Testis (tissue), 3 donors: Measurements from ENCODE around the gene SNRPA. TPM values are rescaled to one million over a fixed set of nuclear protein-coding genes. Genes with fewer than 3 reads are reported as not detected.
A peak's percentile ranks its signal among the peaks of the same experiment; 100 is the strongest.

ENCODE experiments used
- DNase-seq: peaks from one replicate; pipeline ENCODE4 v3.0.0-alpha.2; 2019
- H3K27ac ChIP-seq, 2 donors: fragments of 200-600 bp; sonication (generic); one replicate each; pipeline ENCODE4 v1.5.1; 2019
- H3K27me3 ChIP-seq: fragments of 200-600 bp; sonication (generic); one replicate; pipeline ENCODE4 v1.5.1; 2019
- H3K36me3 ChIP-seq: fragments of 200-600 bp; sonication (generic); one replicate; pipeline ENCODE4 v1.5.1; 2017; ENCODE audit warnings: low read depth; ENCODE audit errors: missing control alignments
- H3K4me1 ChIP-seq: fragments of 200-600 bp; sonication (generic); one replicate; pipeline ENCODE4 v1.5.1; 2019
- H3K4me3 ChIP-seq, 2 donors: fragments of 200-600 bp; sonication (generic); one replicate each; pipeline ENCODE4 v1.5.1; 2017 to 2019
- H3K9me3 ChIP-seq: fragments of 200-600 bp; sonication (generic); one replicate; pipeline ENCODE4 v1.5.1; 2017
- CTCF ChIP-seq, 3 experiments: fragments of 450-650 bp in 2 of 3; fragments of 200-600 bp in 1 of 3; sonication (generic) in 1 of 3; IDR thresholded peaks; one replicate each; pipeline ENCODE4 v1.5.1; 2016 to 2019; ENCODE audit warnings: antibody characterized with exemption in 3 of 3, mild to moderate bottlenecking in 2 of 3, moderate library complexity in 1 of 3
- POLR2A ChIP-seq: fragments of 450-650 bp; IDR thresholded peaks from one replicate; pipeline ENCODE4 v1.6.1; 2017; ENCODE audit warnings: antibody characterized with exemption, mild to moderate bottlenecking, moderate library complexity
- WGBS, 2 donors: methylation state at CpG; one replicate each; pipeline ENCODE4 v1.1.5; 2018; 5-methylcytosine and 5-hydroxymethylcytosine counted together
- intact Hi-C: fragments of 100-400 bp; cut with DNase I; formaldehyde crosslinking; loops from one replicate; pipeline ENCODE4 v1.15.1; 2023; ENCODE audit warnings: low total_unique reads
- polyA plus RNA-seq: library from polyadenylated mRNA; stranded (reverse); fragments of 350-450 nt; fragmentation: Illumina TruSeq; extraction: RNeasy Lipid Tissue Mini Kit (QIAGEN cat#74804); gene quantifications from one replicate; pipeline ENCODE4 v1.2.3, GENCODE V29; 2014; ENCODE audit warnings: low read depth, low replicate concordance; ENCODE audit not compliant: insufficient read depth
- total RNA-seq, 2 donors: library from RNA; depleted of rRNA; stranded (reverse); fragments of >200 nt; gene quantifications; one replicate each; pipeline ENCODE4 v1.2.3, GENCODE V29; 2016

SNRPA gene
- total and polyA plus RNA-seq, 3 donors from 2014 or later: 67.8 to 91.5 (median 89.8) TPM

GRCh38 chr19:40736661-40737060 lies 14.3 kb upstream of the SNRPA start:
- peaks cover 13% of the 10 kb centered on the region for H3K4me1 ChIP-seq
- no peak overlapping the region for H3K27ac ChIP-seq
- intact Hi-C loops: no loop called here
- no peak for DNase-seq
- no peak overlapping the region for H3K4me3 ChIP-seq
- H3K27me3 ChIP-seq: no peaks in the 10 kb centered on the region
- H3K9me3 ChIP-seq: no peaks in the 10 kb centered on the region
- WGBS, 2 donors: 88 to 96% methylated on average over 8 to 9 of the region's 9 CpGs
- H3K36me3 ChIP-seq: no peaks in the 10 kb centered on the region
- TF ChIP-seq POLR2A (no peak), CTCF (IDR thresholded peaks at IDR 0.05) (no peak)

- 77 to 87% methylated on average over 9 of the region's 9 CpGs for WGBS, 2 donors
Measured at GRCh38 chr19:40737102-40737644, 13.8 kb upstream of the SNRPA start.

GRCh38 chr19:40739030-40739839 lies 11.8 kb upstream of the SNRPA start:
- Histone ChIP-seq H3K9me3 (no peaks in the 10 kb centered on the region), H3K27me3 (no peaks in the 10 kb centered on the region), H3K4me1 (peaks cover 13% of the 10 kb centered on the region), H3K4me3 (no peak overlapping the region), H3K36me3 (no peaks in the 10 kb centered on the region), H3K27ac (peak overlapping the region in 1 of 2 donors; percentile 73)
- DNase-seq: no peak
- 79 to 80% methylated on average over 13 to 17 of the region's 22 CpGs for WGBS, 2 donors
- intact Hi-C loops: no loop called here
- no peak for TF ChIP-seq POLR2A
- TF ChIP-seq CTCF (IDR thresholded peaks at IDR 0.05): no peak

More at GRCh38 chr19:40737102-40737644, 13.8 kb upstream of the SNRPA start:
- H3K4me3 ChIP-seq: no peak overlapping the region
- no peaks in the 10 kb centered on the region for H3K36me3 ChIP-seq
- H3K27ac ChIP-seq: no peak overlapping the region
- intact Hi-C loops: no loop called here
- TF ChIP-seq CTCF (IDR thresholded peaks at IDR 0.05): no peak
- TF ChIP-seq POLR2A: no peak
- peaks cover 13% of the 10 kb centered on the region for H3K4me1 ChIP-seq
- no peaks in the 10 kb centered on the region for H3K27me3 ChIP-seq
- no peak for DNase-seq
- no peaks in the 10 kb centered on the region for H3K9me3 ChIP-seq

GRCh38 chr19:40739871-40740703 lies 10.9 kb upstream of the SNRPA start:
- intact Hi-C loops: no loop called here
- peaks cover 16% of the 10 kb centered on the region for H3K4me1 ChIP-seq
- DNase-seq: no peak
- H3K27me3 ChIP-seq: no peaks in the 10 kb centered on the region
- peak overlapping the region in 1 of 2 donors; percentile 73 for H3K27ac ChIP-seq
- WGBS, 2 donors: 64 to 68% methylated on average over 2 to 11 of the region's 16 CpGs
- no peak overlapping the region for H3K4me3 ChIP-seq
- TF ChIP-seq POLR2A: no peak
- TF ChIP-seq CTCF (IDR thresholded peaks at IDR 0.05): no peak
- no peaks in the 10 kb centered on the region for H3K9me3 ChIP-seq
- H3K36me3 ChIP-seq: no peaks in the 10 kb centered on the region
